GM13977 (cell line): ENCODE results near the gene LUZP2.

ENCODE experiments used
- DNase-seq: peaks from one replicate; pipeline ENCODE4 v3.0.0; 2012; ENCODE audit warnings: low spot score
- in situ Hi-C: fragments of 300-500 bp; cut with MboI; formaldehyde crosslinking; loops from one replicate; pipeline ENCODE4 v1.12.0; 2022; ENCODE audit warnings: low sequenced_read_pairs, low pct_unique_long_range_greater_than_20kb, mixed read lengths, inconsistent platforms; ENCODE audit not compliant: unreplicated experiment
- TF ChIP-seq, protein P1 (sequence below): IDR thresholded peaks from 2 replicates; pipeline ENCODE4 v1.5.1; 2012; ENCODE audit warnings: mild to moderate bottlenecking, control low read depth; ENCODE audit not compliant: insufficient read depth; ENCODE audit errors: extremely low read depth, missing control alignments

The LUZP2 gene

DNA sequence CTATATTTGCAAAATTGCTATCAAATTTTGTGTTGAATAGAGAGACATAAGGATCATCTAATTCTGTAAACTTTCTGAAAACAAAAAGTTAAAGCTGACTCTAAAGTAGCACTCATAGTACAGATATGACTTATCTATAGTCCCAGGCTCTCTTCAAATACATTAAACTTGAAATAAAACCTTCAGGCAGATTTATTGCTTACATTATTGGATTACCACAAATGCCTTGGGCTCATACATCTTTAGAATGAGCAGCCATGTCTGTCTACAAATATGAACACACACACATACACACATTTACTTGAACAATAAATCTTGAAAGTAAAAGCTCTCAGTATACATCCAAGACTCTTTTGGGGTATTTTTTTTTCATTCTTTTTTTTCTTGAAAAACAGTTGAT lies 207.9 kb downstream of the LUZP2 start:
- TF ChIP-seq, protein P1, sequence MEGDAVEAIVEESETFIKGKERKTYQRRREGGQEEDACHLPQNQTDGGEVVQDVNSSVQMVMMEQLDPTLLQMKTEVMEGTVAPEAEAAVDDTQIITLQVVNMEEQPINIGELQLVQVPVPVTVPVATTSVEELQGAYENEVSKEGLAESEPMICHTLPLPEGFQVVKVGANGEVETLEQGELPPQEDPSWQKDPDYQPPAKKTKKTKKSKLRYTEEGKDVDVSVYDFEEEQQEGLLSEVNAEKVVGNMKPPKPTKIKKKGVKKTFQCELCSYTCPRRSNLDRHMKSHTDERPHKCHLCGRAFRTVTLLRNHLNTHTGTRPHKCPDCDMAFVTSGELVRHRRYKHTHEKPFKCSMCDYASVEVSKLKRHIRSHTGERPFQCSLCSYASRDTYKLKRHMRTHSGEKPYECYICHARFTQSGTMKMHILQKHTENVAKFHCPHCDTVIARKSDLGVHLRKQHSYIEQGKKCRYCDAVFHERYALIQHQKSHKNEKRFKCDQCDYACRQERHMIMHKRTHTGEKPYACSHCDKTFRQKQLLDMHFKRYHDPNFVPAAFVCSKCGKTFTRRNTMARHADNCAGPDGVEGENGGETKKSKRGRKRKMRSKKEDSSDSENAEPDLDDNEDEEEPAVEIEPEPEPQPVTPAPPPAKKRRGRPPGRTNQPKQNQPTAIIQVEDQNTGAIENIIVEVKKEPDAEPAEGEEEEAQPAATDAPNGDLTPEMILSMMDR: no peak
- in situ Hi-C loops: no loop called here

DNA sequence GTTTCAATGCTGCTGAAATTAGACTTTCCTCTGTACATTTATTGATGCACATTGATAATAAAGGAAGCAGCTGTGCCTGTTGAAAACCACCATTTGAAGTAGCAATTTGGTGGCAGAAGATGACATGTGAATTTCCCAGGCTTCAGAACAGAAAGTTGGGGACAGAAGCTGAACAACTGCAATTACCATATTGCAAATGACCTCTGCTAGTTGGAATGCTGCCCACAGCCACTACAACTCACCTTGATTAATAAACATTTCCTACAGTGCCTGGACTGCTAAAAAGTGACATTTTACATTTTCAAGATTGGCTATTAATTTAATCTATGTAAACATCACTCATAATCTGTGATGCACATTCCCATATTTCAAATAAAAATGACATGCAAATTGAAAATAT lies 208.6 kb downstream of the LUZP2 start:
- in situ Hi-C loops: no loop called here
- DNase-seq: no peak
- TF ChIP-seq, protein P1: no peak

More for the DNA sequence above, 207.9 kb downstream of the LUZP2 start:
- DNase-seq: no peak

DNA sequence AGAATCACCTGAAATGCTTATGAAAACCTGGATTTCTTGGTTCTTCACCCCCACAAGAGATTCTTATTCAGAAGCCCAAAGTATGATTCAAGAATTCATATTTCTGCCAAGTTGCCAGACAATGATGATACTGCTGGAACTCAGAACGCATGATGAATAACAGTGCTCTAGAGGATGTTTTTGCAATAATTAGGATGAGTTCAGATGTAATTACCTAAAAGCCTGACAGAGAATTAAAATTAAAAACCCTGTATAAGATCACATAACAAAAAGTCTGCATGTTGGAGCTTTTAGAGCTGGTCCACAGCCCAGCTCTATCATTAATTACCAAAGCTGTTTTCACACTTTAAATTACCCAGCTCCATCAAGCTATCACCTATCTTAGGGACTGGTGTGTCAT lies 211.8 kb downstream of the LUZP2 start:
- no peak for DNase-seq
- in situ Hi-C loops: no loop called here
- TF ChIP-seq, protein P1: no peak

DNA sequence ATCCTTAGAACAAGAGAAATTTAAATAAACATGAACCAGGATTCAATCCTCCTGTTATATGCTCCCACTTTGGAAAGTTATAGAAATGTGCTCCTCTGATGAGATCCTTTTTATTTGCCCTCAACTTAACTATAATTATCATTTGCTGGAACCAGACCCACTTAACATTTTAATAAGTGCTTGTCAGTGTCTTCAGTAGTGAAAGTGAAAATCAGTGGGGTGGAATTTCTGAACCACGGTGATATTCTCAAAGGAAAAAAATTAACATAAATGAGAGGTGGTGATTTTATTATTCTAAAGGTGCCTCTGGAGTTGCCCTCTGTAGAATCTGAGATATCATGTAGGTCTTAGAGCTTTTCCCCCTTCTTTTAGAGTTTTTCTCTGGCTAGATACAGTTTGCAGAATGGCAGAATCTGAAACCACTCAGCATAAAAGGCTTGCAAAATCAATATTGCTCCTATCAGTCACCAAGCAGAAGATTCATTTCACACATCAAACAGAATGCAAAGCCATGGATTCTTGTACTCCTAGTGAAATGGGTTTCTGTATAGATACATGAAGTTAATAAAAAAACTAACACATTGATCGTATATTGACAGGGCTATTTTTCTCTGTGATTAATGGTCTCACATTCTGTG lies 213.2 kb downstream of the LUZP2 start:
- TF ChIP-seq, protein P1: no peak

DNA sequence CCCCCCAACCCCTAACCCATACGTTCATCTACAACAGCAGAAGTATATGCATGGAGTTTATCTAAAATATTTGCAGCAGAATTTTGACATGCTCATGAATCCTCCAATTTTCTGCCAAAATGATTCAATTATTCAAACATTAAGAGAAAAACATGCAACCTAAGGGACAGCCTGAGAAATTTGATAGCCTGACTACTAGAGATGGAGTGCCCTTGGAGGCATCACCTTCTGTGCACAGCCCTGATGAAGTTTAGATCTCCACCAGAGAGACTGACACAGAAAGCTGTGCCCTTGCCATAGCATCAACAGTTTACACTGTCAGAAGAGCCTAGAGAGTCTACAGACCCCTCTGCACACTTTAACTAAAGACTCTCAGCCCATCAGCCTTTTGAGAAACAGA lies 217.7 kb downstream of the LUZP2 start:
- in situ Hi-C loops: no loop called here
- DNase-seq: no peak
- TF ChIP-seq, protein P1: no peak

More for the DNA sequence above, 213.2 kb downstream of the LUZP2 start:
- no peak for DNase-seq
- in situ Hi-C loops: no loop called here

DNA sequence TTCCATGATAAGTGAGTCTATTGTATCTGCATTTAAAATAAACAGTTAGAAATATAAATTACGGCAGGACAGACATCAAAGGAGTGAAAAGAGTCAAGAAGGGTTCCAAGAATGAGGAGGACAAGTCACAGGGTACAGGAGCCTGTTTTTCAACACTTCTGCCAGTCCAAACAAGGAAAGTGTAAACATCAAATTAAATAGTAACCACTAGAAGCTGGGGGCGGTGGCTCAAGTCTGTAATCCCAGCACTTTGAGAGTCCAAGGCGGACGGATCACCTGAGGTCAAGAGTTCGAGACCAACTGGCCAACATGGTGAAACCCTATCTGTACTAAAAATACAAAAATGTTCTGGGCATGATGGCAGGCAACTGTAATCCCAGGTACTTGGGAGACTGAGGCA lies 219.6 kb downstream of the LUZP2 start:
- in situ Hi-C loops: no loop called here

More for the DNA sequence above, 219.6 kb downstream of the LUZP2 start:
- no peak for DNase-seq
- TF ChIP-seq, protein P1: no peak
